ENCODE data around the gene C20orf204. TPM values are rescaled to one million over a fixed set of nuclear protein-coding genes. Genes with fewer than 3 reads are reported as not detected.

Gene C20orf204
- total and polyA plus RNA-seq, 2 of the 4 experiments (the other 2 are of a cell fraction), result 0.09 to 0.18 TPM

DNA sequence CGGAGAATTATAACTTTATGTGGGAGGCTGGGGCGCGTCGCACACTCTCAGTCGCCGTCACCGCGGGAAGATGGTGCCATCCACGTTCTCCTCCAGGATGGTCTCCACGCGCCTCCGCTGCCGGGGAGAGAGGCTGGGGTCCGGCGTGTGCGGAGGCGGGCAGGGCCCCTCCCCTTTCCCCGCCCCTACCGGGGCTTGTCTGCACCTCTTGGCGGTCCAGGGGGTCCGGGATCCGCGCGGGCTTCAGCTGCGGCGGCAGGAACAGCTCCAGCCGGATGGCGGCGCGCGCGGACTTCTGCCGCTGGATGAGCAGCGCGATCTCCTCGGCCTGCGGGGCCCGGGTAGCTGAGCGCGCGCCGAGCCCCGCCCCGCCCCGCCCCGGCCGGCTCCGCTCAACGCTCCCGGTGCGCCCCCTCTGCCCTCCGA is 47.4 kb downstream of the C20orf204 start:
- H2BK20ac ChIP-seq (ENCODE audit: low read depth, low read length), result no peak overlapping the region
- peak overlapping the region; percentile 95 for H2AFZ ChIP-seq (replicated peaks; ENCODE audit: low read length, poor library complexity)
- H3K4ac ChIP-seq (ENCODE audit: low read depth, low read length), result no peak overlapping the region
- DNase-seq (peak; percentile 67), ATAC-seq (ENCODE audit: low read depth) (peak; percentile 53)
- no peak overlapping the region for H3K56ac ChIP-seq (ENCODE audit: extremely low read depth, insufficient read depth, low read length)
- H4K5ac ChIP-seq (ENCODE audit: low read depth, low read length), result no peak overlapping the region
- H2AK9ac ChIP-seq (replicated peaks; ENCODE audit: low read depth, low read length, poor library complexity), result no peak overlapping the region
- H3K9ac ChIP-seq (ENCODE audit: low read depth, low read length), result no peak overlapping the region
- H2BK120ac ChIP-seq (ENCODE audit: low read depth, low read length), result no peak overlapping the region
- H3K4me1 ChIP-seq (ENCODE audit: control insufficient read depth, insufficient read depth, low read length), result peaks cover 13% of the 10 kb centered on the region
- H3K27ac ChIP-seq (ENCODE audit: insufficient read depth, low read length), result no peak overlapping the region
- intact Hi-C loops (cut with micrococcal nuclease), result loop anchor here (1.0 kb wide), 1 partner anchor 37 kb away; no protein-coding TSS in a partner anchor
- H3K9me1 ChIP-seq (ENCODE audit: insufficient read depth, low read length), result no peaks in the 10 kb centered on the region
- CTCF ChIA-PET, result interaction anchor here (0.6 to 1.3 kb wide), 5 partner anchors 26 to 178 kb away, joined by 3 to 6 read pairs (median 4); no protein-coding TSS in a partner anchor
- H3K23ac ChIP-seq (ENCODE audit: low read depth, low read length), result no peak overlapping the region
- no peak overlapping the region for H3K18ac ChIP-seq (ENCODE audit: low read depth, low read length)
- peaks cover 8% of the 10 kb centered on the region; the same call in 1 of the 2 replicates for H3K9me3 ChIP-seq (ENCODE audit: control insufficient read depth, insufficient read depth, low read length)
- peak overlapping the region; percentile 63 for H3K4me3 ChIP-seq (ENCODE audit: insufficient read depth, low read depth, low read length)
- no peak overlapping the region for H2BK5ac ChIP-seq (ENCODE audit: low read depth, low read length, poor library complexity, severe bottlenecking)
- dilution Hi-C loops (cut with HindIII; ENCODE audit: low sequenced_read_pairs, unreplicated experiment), result no loop called here
- BruUV-seq (replicated peaks), result no TSS peak
- H3K4me2 ChIP-seq (ENCODE audit: low read depth, low read length), result peak overlapping the region; percentile 81
- H2AK5ac ChIP-seq (ENCODE audit: low read depth, low read length), result no peak overlapping the region
- H3K14ac ChIP-seq (replicated peaks; ENCODE audit: low read depth, low read length), result no peak overlapping the region
- H2BK15ac ChIP-seq (ENCODE audit: low read depth, low read length), result no peak overlapping the region
- H3K27me3 ChIP-seq (ENCODE audit: control insufficient read depth, insufficient read depth, low read length), result peaks cover 50% of the 10 kb centered on the region
- H3K79me1 ChIP-seq (ENCODE audit: low read depth in 1 of 2, low read length in 2 of 2), result peaks cover 3 to 7% of the 10 kb centered on the region in 2 experiments; a peak in 3 of 4 replicates
- no peak overlapping the region for H4K8ac ChIP-seq (ENCODE audit: low read depth in 2 of 2, low read length in 2 of 2)
- peaks cover 15% of the 10 kb centered on the region for H4K20me1 ChIP-seq (ENCODE audit: insufficient read depth, low read length)
- no peaks in the 10 kb centered on the region for H3K36me3 ChIP-seq (ENCODE audit: control insufficient read depth, insufficient read depth, low read length)
- no peak overlapping the region for H4K91ac ChIP-seq (ENCODE audit: insufficient read depth, low read depth, low read length)
- 2% methylated on average over 7 of the region's 52 CpGs; no CpG with 5 or more reads in 1 of the 2 experiments for WGBS, 2 experiments (ENCODE audit: extremely low coverage in 2 of 2, insufficient read length in 1 of 2)
- TF ChIP-seq RAD21 (IDR thresholded peaks at IDR 0.05; ENCODE audit: low read length), result peak; percentile 59
- TF ChIP-seq NFE2L2 (IDR thresholded peaks at IDR 0.05; ENCODE audit: low read depth, low read length), result no peak
- TF ChIP-seq MAFK (IDR thresholded peaks at IDR 0.05; ENCODE audit: low read depth, low read length), result no peak
- TF ChIP-seq MXI1 (IDR thresholded peaks at IDR 0.05; ENCODE audit: borderline replicate concordance, low read depth, low read length), result no peak
- no peak for TF ChIP-seq CHD1 (IDR thresholded peaks at IDR 0.05; ENCODE audit: low read depth, low read length)
- no peak for TF ChIP-seq POLR2A (IDR thresholded peaks at IDR 0.05; ENCODE audit: low read depth, low read length)
- TF ChIP-seq, protein P1, sequence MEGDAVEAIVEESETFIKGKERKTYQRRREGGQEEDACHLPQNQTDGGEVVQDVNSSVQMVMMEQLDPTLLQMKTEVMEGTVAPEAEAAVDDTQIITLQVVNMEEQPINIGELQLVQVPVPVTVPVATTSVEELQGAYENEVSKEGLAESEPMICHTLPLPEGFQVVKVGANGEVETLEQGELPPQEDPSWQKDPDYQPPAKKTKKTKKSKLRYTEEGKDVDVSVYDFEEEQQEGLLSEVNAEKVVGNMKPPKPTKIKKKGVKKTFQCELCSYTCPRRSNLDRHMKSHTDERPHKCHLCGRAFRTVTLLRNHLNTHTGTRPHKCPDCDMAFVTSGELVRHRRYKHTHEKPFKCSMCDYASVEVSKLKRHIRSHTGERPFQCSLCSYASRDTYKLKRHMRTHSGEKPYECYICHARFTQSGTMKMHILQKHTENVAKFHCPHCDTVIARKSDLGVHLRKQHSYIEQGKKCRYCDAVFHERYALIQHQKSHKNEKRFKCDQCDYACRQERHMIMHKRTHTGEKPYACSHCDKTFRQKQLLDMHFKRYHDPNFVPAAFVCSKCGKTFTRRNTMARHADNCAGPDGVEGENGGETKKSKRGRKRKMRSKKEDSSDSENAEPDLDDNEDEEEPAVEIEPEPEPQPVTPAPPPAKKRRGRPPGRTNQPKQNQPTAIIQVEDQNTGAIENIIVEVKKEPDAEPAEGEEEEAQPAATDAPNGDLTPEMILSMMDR (conservative IDR thresholded peaks at IDR 0.05; ENCODE audit: low read depth, low read length), result peak; percentile 64
- TF ChIP-seq, protein P2, sequence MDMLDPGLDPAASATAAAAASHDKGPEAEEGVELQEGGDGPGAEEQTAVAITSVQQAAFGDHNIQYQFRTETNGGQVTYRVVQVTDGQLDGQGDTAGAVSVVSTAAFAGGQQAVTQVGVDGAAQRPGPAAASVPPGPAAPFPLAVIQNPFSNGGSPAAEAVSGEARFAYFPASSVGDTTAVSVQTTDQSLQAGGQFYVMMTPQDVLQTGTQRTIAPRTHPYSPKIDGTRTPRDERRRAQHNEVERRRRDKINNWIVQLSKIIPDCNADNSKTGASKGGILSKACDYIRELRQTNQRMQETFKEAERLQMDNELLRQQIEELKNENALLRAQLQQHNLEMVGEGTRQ (IDR thresholded peaks at IDR 0.05; ENCODE audit: low read depth, low read length), result no peak
- no peak for TF ChIP-seq RFX5 (IDR thresholded peaks at IDR 0.05; ENCODE audit: low read depth, low read length)
- peak; percentile 32; the same call in 1 of the 2 replicates for TF ChIP-seq SMC3 (IDR thresholded peaks at IDR 0.05; ENCODE audit: low read depth, low read length)
- no peak for TF ChIP-seq MAZ (IDR thresholded peaks at IDR 0.05; ENCODE audit: borderline replicate concordance, low read depth, low read length)
- in situ Hi-C loops (cut with MboI; ENCODE audit: low sequenced_read_pairs), result no loop called here
- POLR2A ChIA-PET (ENCODE audit: unreplicated experiment), result no interaction called here

Measured in IMR-90 (cell line).